Neural progenitor cell (in vitro differentiated cells): ENCODE measurements around the gene EEF1AKMT3. TPM values are rescaled to one million over a fixed set of nuclear protein-coding genes. Genes with fewer than 3 reads are reported as not detected.
A peak's percentile ranks its signal among the peaks of the same experiment; 100 is the strongest.

Experiments used
- DNase-seq: peaks from one replicate; pipeline ENCODE4 v3.0.0-alpha.2; 2016; ENCODE audit warnings: low spot score
- H2AFZ ChIP-seq: fragments of 200-600 bp; sonication (generic); replicated peaks from 2 replicates; pipeline ENCODE4 v1.6.1; 2016; ENCODE audit warnings: antibody characterized with exemption
- H3F3A ChIP-seq: fragments of 200-600 bp; sonication (generic); 2 replicates; pipeline ENCODE4 v1.6.1; 2016; ENCODE audit warnings: antibody characterized with exemption, low read depth
- H3K27ac ChIP-seq: fragments of 200-600 bp; sonication (generic); 2 replicates; pipeline ENCODE4 v1.5.1; 2016; ENCODE audit warnings: mild to moderate bottlenecking
- H3K27me3 ChIP-seq: fragments of 200-600 bp; sonication (generic); 2 replicates; pipeline ENCODE4 v1.6.1; 2016; ENCODE audit warnings: mild to moderate bottlenecking, moderate library complexity
- H3K36me3 ChIP-seq: fragments of 200-600 bp; sonication (generic); 2 replicates; pipeline ENCODE4 v1.5.1; 2016
- H3K4me1 ChIP-seq: fragments of 200-600 bp; sonication (generic); 2 replicates; pipeline ENCODE4 v1.6.1; 2016; ENCODE audit warnings: mixed run types
- H3K4me2 ChIP-seq: fragments of 200-600 bp; sonication (generic); 2 replicates; pipeline ENCODE4 v1.6.1; 2016
- H3K4me3 ChIP-seq: fragments of 200-600 bp; sonication (generic); 2 replicates; pipeline ENCODE4 v1.5.1; 2016
- H3K79me2 ChIP-seq: fragments of 200-600 bp; sonication (generic); 2 replicates; pipeline ENCODE4 v1.6.1; 2016; ENCODE audit warnings: low read depth
- H3K9ac ChIP-seq: fragments of 200-600 bp; sonication (generic); 2 replicates; pipeline ENCODE4 v1.6.1; 2016
- H3K9me3 ChIP-seq: fragments of 200-600 bp; sonication (generic); 2 replicates; pipeline ENCODE4 v1.5.1; 2016; ENCODE audit warnings: low read depth
- H4K20me1 ChIP-seq: fragments of 200-600 bp; sonication (generic); 2 replicates; pipeline ENCODE4 v1.6.1; 2016; ENCODE audit warnings: low read depth
- H3K27ac Mint-ChIP-seq: 3 replicates; pipeline ENCODE4 v1.8.0; 2021; ENCODE audit warnings: mixed read lengths
- H3K27me3 Mint-ChIP-seq: 2 replicates; pipeline ENCODE4 v1.8.0; 2022; ENCODE audit warnings: low read depth, mild to moderate bottlenecking, inconsistent platforms, moderate library complexity, mixed read lengths; ENCODE audit not compliant: insufficient read depth
- H3K36me3 Mint-ChIP-seq: 3 replicates; pipeline ENCODE4 v1.8.0; 2021; ENCODE audit warnings: mixed read lengths
- H3K4me1 Mint-ChIP-seq: 3 replicates; pipeline ENCODE4 v1.8.0; 2021; ENCODE audit warnings: mixed read lengths
- H3K4me3 Mint-ChIP-seq: 3 replicates; pipeline ENCODE4 v1.8.0; 2021; ENCODE audit warnings: mild to moderate bottlenecking, moderate library complexity, mixed read lengths
- H3K9me3 Mint-ChIP-seq: 3 replicates; pipeline ENCODE4 v1.8.0; 2020; ENCODE audit warnings: mixed read lengths
- CTCF ChIP-seq: fragments of 200-600 bp; sonication (generic); IDR thresholded peaks from 2 replicates; pipeline ENCODE4 v1.5.1; 2017; ENCODE audit warnings: antibody characterized with exemption, mild to moderate bottlenecking
- EZH2 ChIP-seq: fragments of 200-600 bp; sonication (generic); IDR thresholded peaks from 2 replicates; pipeline ENCODE4 v1.6.1; 2017; ENCODE audit warnings: antibody characterized with exemption, mild to moderate bottlenecking, moderate library complexity
- EZH2phosphoT487 ChIP-seq: fragments of 200-600 bp; sonication (generic); IDR thresholded peaks from 2 replicates; pipeline ENCODE4 v1.6.1; 2017; ENCODE audit warnings: antibody characterized with exemption
- total RNA-seq: library from RNA; depleted of rRNA; stranded (reverse); fragments of >200 nt; gene quantifications from 2 replicates; pipeline ENCODE4 v1.2.3, GENCODE V29; 2015; ENCODE audit warnings: low replicate concordance

Gene EEF1AKMT3
- total RNA-seq, 1 donor from 2014 or later: 2.1 TPM

GRCh38 chr12:57757771-57758170, 14.6 kb upstream of the EEF1AKMT3 start:
- peak overlapping the region; percentile 27 for H3K4me3 Mint-ChIP-seq
- H3K4me2 ChIP-seq: no peak overlapping the region
- TF ChIP-seq EZH2phosphoT487: no peak
- TF ChIP-seq EZH2: no peak
- no peak for TF ChIP-seq CTCF
- peaks cover 3% of the 10 kb centered on the region for H3K9me3 Mint-ChIP-seq
- peaks cover 36% of the 10 kb centered on the region for H3F3A ChIP-seq
- H3K9me3 ChIP-seq: no peaks in the 10 kb centered on the region
- DNase-seq: no peak
- H2AFZ ChIP-seq: no peak overlapping the region
- H3K27ac ChIP-seq: no peak overlapping the region
- no peak overlapping the region for H3K27ac Mint-ChIP-seq
- peaks cover 31% of the 10 kb centered on the region for H3K4me1 Mint-ChIP-seq
- H3K36me3 ChIP-seq: no peaks in the 10 kb centered on the region
- peaks cover 24% of the 10 kb centered on the region for H3K4me1 ChIP-seq
- no peak overlapping the region for H3K9ac ChIP-seq
- no peaks in the 10 kb centered on the region for H3K79me2 ChIP-seq
- peaks cover 67% of the 10 kb centered on the region for H4K20me1 ChIP-seq
- peaks cover 35% of the 10 kb centered on the region for H3K27me3 Mint-ChIP-seq
- peaks cover 11% of the 10 kb centered on the region for H3K36me3 Mint-ChIP-seq
- peaks cover 40% of the 10 kb centered on the region for H3K27me3 ChIP-seq
- H3K4me3 ChIP-seq: no peak overlapping the region

GRCh38 chr12:57758552-57759359, 13.7 kb upstream of the EEF1AKMT3 start:
- DNase-seq: no peak
- Histone ChIP-seq H3K9me3 (no peaks in the 10 kb centered on the region), H3K36me3 (no peaks in the 10 kb centered on the region), H2AFZ (no peak overlapping the region), H3K4me1 (peaks cover 16% of the 10 kb centered on the region), H4K20me1 (peaks cover 67% of the 10 kb centered on the region), H3F3A (peaks cover 30% of the 10 kb centered on the region), H3K4me2 (no peak overlapping the region), H3K4me3 (no peak overlapping the region), H3K79me2 (no peaks in the 10 kb centered on the region), H3K9ac (no peak overlapping the region), H3K27ac (no peak overlapping the region), H3K27me3 (peaks cover 50% of the 10 kb centered on the region)
- H3K36me3 Mint-ChIP-seq: peaks cover 13% of the 10 kb centered on the region
- H3K27ac Mint-ChIP-seq: no peak overlapping the region
- peaks cover 21% of the 10 kb centered on the region for H3K4me1 Mint-ChIP-seq
- no peak for TF ChIP-seq CTCF
- no peak for TF ChIP-seq EZH2
- H3K27me3 Mint-ChIP-seq: peaks cover 39% of the 10 kb centered on the region
- peak overlapping the region; percentile 25 for H3K4me3 Mint-ChIP-seq
- peaks cover 3% of the 10 kb centered on the region for H3K9me3 Mint-ChIP-seq

GRCh38 chr12:57759360-57759980, 12.9 kb upstream of the EEF1AKMT3 start:
- DNase-seq: no peak
- Histone ChIP-seq H4K20me1 (peaks cover 67% of the 10 kb centered on the region), H3K36me3 (no peaks in the 10 kb centered on the region), H3K27me3 (peaks cover 54% of the 10 kb centered on the region), H3K4me1 (peaks cover 9% of the 10 kb centered on the region), H2AFZ (no peak overlapping the region), H3K4me2 (no peak overlapping the region), H3F3A (peaks cover 22% of the 10 kb centered on the region), H3K9me3 (no peaks in the 10 kb centered on the region), H3K4me3 (no peak overlapping the region), H3K9ac (no peak overlapping the region), H3K79me2 (no peaks in the 10 kb centered on the region), H3K27ac (no peak overlapping the region)
- Mint-ChIP-seq H3K4me3 (peak overlapping the region; percentile 20), H3K27me3 (peaks cover 41% of the 10 kb centered on the region), H3K9me3 (peaks cover 4% of the 10 kb centered on the region), H3K4me1 (peaks cover 17% of the 10 kb centered on the region), H3K27ac (no peak overlapping the region), H3K36me3 (peaks cover 14% of the 10 kb centered on the region)
- TF ChIP-seq CTCF: peak; percentile 55
- TF ChIP-seq EZH2: no peak
